Hair follicle dermal papilla cell (primary cell): ENCODE data around the gene EIF4EBP3. TPM values are rescaled to one million over a fixed set of nuclear protein-coding genes. Genes with fewer than 3 reads are reported as not detected.

ENCODE experiments used
- small RNA-seq: library from RNA; depleted of rRNA; stranded (forward); fragments of <200 nt; gene quantifications from one replicate; pipeline ENCODE3, GENCODE V24; 2012
- total RNA-seq: library from RNA; depleted of rRNA; stranded (reverse); fragments of >200 nt; gene quantifications from 2 replicates; pipeline ENCODE4 v1.2.3, GENCODE V29; 2012

The EIF4EBP3 gene
- 1.5 and 3.4 TPM in 2 replicates for total RNA-seq

GRCh38 chr5:140547508-140548299 is at the start of gene EIF4EBP3:
Gene EIF4EBP3 (plus strand): TSS chr5:140547662. CDS start chr5:140547738, 76 bp downstream.

GRCh38 chr5:140557136-140557805 is 9.8 kb downstream of the EIF4EBP3 start, which contains the start of gene SRA1:
Gene SRA1 (minus strand): TSS chr5:140557473. CDS start chr5:140557452, 21 bp downstream.

GRCh38 chr5:140564196-140565023 is 16.9 kb downstream of the EIF4EBP3 start, which contains the start of the genes APBB3 and SLC35A4:
Gene APBB3 (minus strand): TSS chr5:140564598. CDS start chr5:140564245, 353 bp downstream.
Gene SLC35A4 (plus strand): TSS chr5:140564828. CDS start chr5:140567170, 2,342 bp downstream.

Small RNAs within 50 kb of the gene (small RNA-seq; reads per million reads assigned to genes)
- gene RF00279 (not detected), gene RF00443 (not detected)

Other genes starting within 250 kb of the EIF4EBP3 start
- 48.0 and 57.0 TPM in 2 replicates for gene PFDN1, start 244.6 kb upstream of the EIF4EBP3 start, total RNA-seq
- 2.8 and 3.3 TPM in 2 replicates for gene HBEGF, start 201.1 kb upstream of the EIF4EBP3 start, total RNA-seq
- not detected in 2 replicates for gene SLC4A9, start 187.5 kb upstream of the EIF4EBP3 start, total RNA-seq
- 62.4 and 72.9 TPM in 2 replicates for gene ANKHD1, start 145.8 kb upstream of the EIF4EBP3 start, total RNA-seq
- 29.0 and 31.2 TPM in 2 replicates for gene SRA1, start 9.8 kb downstream of the EIF4EBP3 start, total RNA-seq
- 20.1 and 24.2 TPM in 2 replicates for gene APBB3, start 16.9 kb downstream of the EIF4EBP3 start, total RNA-seq
- gene SLC35A4, start 17.2 kb downstream of the EIF4EBP3 start, total RNA-seq: 21.1 and 28.9 TPM in 2 replicates
- gene CD14, start 85.5 kb downstream of the EIF4EBP3 start, total RNA-seq: 2.8 and 6.3 TPM in 2 replicates
- gene TMCO6, start 91.8 kb downstream of the EIF4EBP3 start, total RNA-seq: 10.5 and 12.5 TPM in 2 replicates
- 14.1 and 22.2 TPM in 2 replicates for gene NDUFA2, start 100.0 kb downstream of the EIF4EBP3 start, total RNA-seq
- gene IK, start 100.2 kb downstream of the EIF4EBP3 start, total RNA-seq: 54.7 and 68.2 TPM in 2 replicates
- 29.0 and 34.4 TPM in 2 replicates for gene WDR55, start 117.2 kb downstream of the EIF4EBP3 start, total RNA-seq
- gene DND1, start 125.9 kb downstream of the EIF4EBP3 start, total RNA-seq: 0.24 and 0.49 TPM in 2 replicates
- gene HARS1, start 143.7 kb downstream of the EIF4EBP3 start, total RNA-seq: 46.7 and 49.7 TPM in 2 replicates
- 22.2 and 23.5 TPM in 2 replicates for gene HARS2, start 143.8 kb downstream of the EIF4EBP3 start, total RNA-seq
- gene ZMAT2, start 152.8 kb downstream of the EIF4EBP3 start, total RNA-seq: 24.3 and 24.4 TPM in 2 replicates
- under 0.01 TPM in 1 of 2 replicates, not detected in the other for gene PCDHA1, start 238.5 kb downstream of the EIF4EBP3 start, total RNA-seq
- gene PCDHA2, start 247.2 kb downstream of the EIF4EBP3 start, total RNA-seq: 0.12 and 0.16 TPM in 2 replicates